CD4-positive, alpha-beta T cell (primary cell): ENCODE results near the gene TEX13D. TPM values are rescaled to one million over a fixed set of nuclear protein-coding genes. Genes with fewer than 3 reads are reported as not detected.

Experiments used
- ATAC-seq: fragments of 200-7000 bp; cut with Tn5 transposase; one replicate; pipeline ENCODE4 v1.10.0; 2022; ENCODE audit warnings: mild to moderate bottlenecking; ENCODE audit not compliant: poor library complexity
- CTCF ChIA-PET: fragments of 350-600 bp; sonication (Branson Sonifier 250); formaldehyde crosslinking; loops from one replicate; lab custom pipeline; 2021; ENCODE audit warnings: antibody characterized with exemption, inconsistent platforms; lab: Charles Lee
- POLR2A ChIA-PET: fragments of 350-600 bp; sonication (Branson Sonifier 250); formaldehyde crosslinking; loops from one replicate; lab custom pipeline; 2021; ENCODE audit warnings: antibody characterized with exemption, inconsistent platforms; lab: Charles Lee
- DNase-seq, 14 experiments: peaks; one replicate each; pipeline ENCODE4 v3.0.0-alpha.2; 2013 to 2020; ENCODE audit warnings: mixed read lengths in 2 of 14
- H3K27ac ChIP-seq, 2 donors: one replicate each; pipeline versions ENCODE4 v1.5.1 to v1.7.0; 2013; ENCODE audit warnings: low read length in 2 of 2, low read depth in 1 of 2, mild to moderate bottlenecking in 1 of 2
- H3K27me3 ChIP-seq, 2 experiments: 1 replicate in 1 of 2; 2 replicates in 1 of 2; pipeline versions ENCODE4 v1.6.1 to v1.7.0; 2013; ENCODE audit warnings: low read length in 2 of 2, control low read depth in 1 of 2, mild to moderate bottlenecking in 1 of 2, moderate library complexity in 1 of 2; ENCODE audit not compliant: insufficient read depth in 2 of 2, control insufficient read depth in 1 of 2
- H3K36me3 ChIP-seq: one replicate; pipeline ENCODE4 v1.6.1; 2013; ENCODE audit warnings: low read length, control low read depth; ENCODE audit not compliant: insufficient read depth
- H3K4me1 ChIP-seq: one replicate; pipeline ENCODE4 v1.6.1; 2013; ENCODE audit warnings: low read length, control low read depth; ENCODE audit not compliant: insufficient read depth
- H3K4me3 ChIP-seq: one replicate; pipeline ENCODE4 v1.5.1; 2013; ENCODE audit warnings: mild to moderate bottlenecking, low read length, moderate library complexity
- H3K9me3 ChIP-seq, 2 experiments: 1 replicate in 1 of 2; 2 replicates in 1 of 2; pipeline versions ENCODE4 v1.6.1 to v1.7.0; 2013; ENCODE audit warnings: low read length in 2 of 2, mild to moderate bottlenecking in 2 of 2, control low read depth in 1 of 2, moderate library complexity in 1 of 2; ENCODE audit not compliant: control insufficient read depth in 1 of 2, insufficient read depth in 1 of 2
- H3K27ac Mint-ChIP-seq: one replicate; pipeline ENCODE4 v1.8.0; 2020; ENCODE audit warnings: mixed read lengths
- H3K27me3 Mint-ChIP-seq: one replicate; pipeline ENCODE4 v1.8.0; 2021; ENCODE audit warnings: mixed read lengths
- H3K36me3 Mint-ChIP-seq: one replicate; pipeline ENCODE4 v1.8.0; 2021; ENCODE audit warnings: low read depth, mixed read lengths
- H3K4me1 Mint-ChIP-seq: one replicate; pipeline ENCODE4 v1.8.0; 2021; ENCODE audit warnings: low read depth, mixed read lengths
- H3K4me3 Mint-ChIP-seq: one replicate; pipeline ENCODE4 v1.8.0; 2020; ENCODE audit warnings: mild to moderate bottlenecking, mixed read lengths
- H3K9me3 Mint-ChIP-seq: one replicate; pipeline ENCODE4 v1.8.0; 2020; ENCODE audit warnings: mixed read lengths
- intact Hi-C, 2 experiments: fragments of 100-400 bp; cut with DNase I in 1 of 2; cut with micrococcal nuclease in 1 of 2; formaldehyde crosslinking; loops; one replicate each; pipeline versions ENCODE4 v1.15.1 to v1.9.0; 2023 to 2025; cut with DNase I, micrococcal nuclease
- total RNA-seq, 174 experiments: library from RNA in 2 of 174; stranded (reverse) in 2 of 174; gene quantifications; one replicate each; pipeline ENCODE4 v1.2.3 and lab custom pipeline; 2021 to 2026
- TF ChIP-seq, protein P1 (sequence below): fragments of 200-600 bp; IDR thresholded peaks from one replicate; pipeline ENCODE4 v1.8.0; 2022; ENCODE audit warnings: antibody characterized with exemption, mild to moderate bottlenecking

The TEX13D gene
- total RNA-seq, 2 experiments from 2014 or later: not detected

DNA sequence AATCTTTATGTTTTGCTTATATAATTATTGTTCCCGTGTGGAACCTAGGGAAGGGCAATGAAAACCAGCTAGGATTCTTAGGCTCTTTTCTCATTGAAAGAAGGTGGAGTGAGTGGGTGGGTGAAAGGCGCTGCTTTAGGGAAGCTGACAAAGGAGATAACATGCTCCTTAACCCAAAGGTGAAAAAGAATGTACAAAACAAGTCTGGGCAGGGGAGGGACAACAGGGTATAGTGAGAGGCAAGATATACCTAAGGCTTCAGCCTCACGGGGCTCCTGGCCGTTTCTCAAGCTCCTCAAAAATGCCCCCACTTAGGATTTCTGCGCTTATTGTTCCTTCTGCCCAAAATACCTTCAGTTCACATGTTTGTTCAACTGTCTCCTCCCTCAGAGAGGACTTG, 15.7 kb downstream of the TEX13D start:
- H3K9me3 Mint-ChIP-seq: no peaks in the 10 kb centered on the region
- H3K27me3 Mint-ChIP-seq: no peaks in the 10 kb centered on the region
- peak overlapping the region; percentile 98 for H3K27ac Mint-ChIP-seq
- no peaks in the 10 kb centered on the region for H3K27me3 ChIP-seq
- DNase-seq: no peak
- ChIA-PET POLR2A (interaction anchor here (0.8 to 4.3 kb wide), 6 partner anchors 8 to 388 kb away, joined by 3 to 48 read pairs (median 5); no protein-coding TSS in a partner anchor), CTCF (interaction anchor here (1.0 kb wide), 1 partner anchor 34 kb away, joined by 3 read pairs; no protein-coding TSS in a partner anchor)
- H3K27ac ChIP-seq: peak overlapping the region; percentile 41 to 75
- no peaks in the 10 kb centered on the region for H3K36me3 ChIP-seq
- H3K4me1 ChIP-seq: peaks cover 16% of the 10 kb centered on the region
- H3K36me3 Mint-ChIP-seq: peaks cover 31% of the 10 kb centered on the region
- no peak for ATAC-seq
- peaks cover 49% of the 10 kb centered on the region for H3K4me1 Mint-ChIP-seq
- H3K4me3 ChIP-seq: peak overlapping the region; percentile 78
- intact Hi-C loops: loop anchor here (5.0 to 10.0 kb wide), 3 partner anchors 131 to 387 kb away; partner anchors contain the start of gene STAG2 (in 1 of the 2)
- H3K9me3 ChIP-seq: no peaks in the 10 kb centered on the region
- peak overlapping the region; percentile 99 for H3K4me3 Mint-ChIP-seq
- TF ChIP-seq, protein P1, sequence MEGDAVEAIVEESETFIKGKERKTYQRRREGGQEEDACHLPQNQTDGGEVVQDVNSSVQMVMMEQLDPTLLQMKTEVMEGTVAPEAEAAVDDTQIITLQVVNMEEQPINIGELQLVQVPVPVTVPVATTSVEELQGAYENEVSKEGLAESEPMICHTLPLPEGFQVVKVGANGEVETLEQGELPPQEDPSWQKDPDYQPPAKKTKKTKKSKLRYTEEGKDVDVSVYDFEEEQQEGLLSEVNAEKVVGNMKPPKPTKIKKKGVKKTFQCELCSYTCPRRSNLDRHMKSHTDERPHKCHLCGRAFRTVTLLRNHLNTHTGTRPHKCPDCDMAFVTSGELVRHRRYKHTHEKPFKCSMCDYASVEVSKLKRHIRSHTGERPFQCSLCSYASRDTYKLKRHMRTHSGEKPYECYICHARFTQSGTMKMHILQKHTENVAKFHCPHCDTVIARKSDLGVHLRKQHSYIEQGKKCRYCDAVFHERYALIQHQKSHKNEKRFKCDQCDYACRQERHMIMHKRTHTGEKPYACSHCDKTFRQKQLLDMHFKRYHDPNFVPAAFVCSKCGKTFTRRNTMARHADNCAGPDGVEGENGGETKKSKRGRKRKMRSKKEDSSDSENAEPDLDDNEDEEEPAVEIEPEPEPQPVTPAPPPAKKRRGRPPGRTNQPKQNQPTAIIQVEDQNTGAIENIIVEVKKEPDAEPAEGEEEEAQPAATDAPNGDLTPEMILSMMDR: no peak

DNA sequence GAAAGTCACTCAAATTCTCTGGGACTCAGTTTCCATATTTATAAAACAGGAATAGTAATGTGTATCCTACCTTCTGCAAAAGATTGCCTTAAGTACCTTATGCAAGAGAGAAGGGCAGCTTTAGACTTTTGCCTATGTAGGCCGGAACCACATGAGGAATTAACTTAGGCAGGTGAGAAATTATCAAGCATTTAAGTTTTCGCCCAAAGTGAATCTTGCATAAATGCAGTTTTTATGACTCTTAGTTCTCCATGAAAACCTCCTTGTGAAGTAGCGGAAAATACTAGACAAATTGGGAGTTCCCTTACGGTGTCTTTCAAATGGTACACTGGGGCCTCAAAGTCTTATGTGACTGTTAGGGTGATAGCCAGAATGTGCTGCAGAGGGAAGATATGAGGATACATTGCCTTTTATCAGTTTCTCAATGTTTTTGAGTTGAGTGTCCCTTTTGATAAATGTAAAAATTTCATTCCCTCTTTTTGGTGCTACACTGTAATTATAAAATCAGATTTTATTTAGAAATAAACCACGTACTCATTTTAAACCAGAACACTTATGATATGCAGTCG, 16.5 kb downstream of the TEX13D start:
- POLR2A ChIA-PET: interaction anchor here (0.5 to 4.3 kb wide), 4 partner anchors 8 to 131 kb away, joined by 3 to 48 read pairs (median 6); no protein-coding TSS in a partner anchor
- intact Hi-C loops: loop anchor here (5.0 to 10.0 kb wide), 3 partner anchors 132 to 386 kb away; partner anchors contain the start of gene STAG2 (in 1 of the 2)
- Mint-ChIP-seq H3K27me3 (no peaks in the 10 kb centered on the region), H3K36me3 (peaks cover 35% of the 10 kb centered on the region), H3K4me1 (peaks cover 49% of the 10 kb centered on the region), H3K4me3 (peak overlapping the region; percentile 99), H3K27ac (peak overlapping the region; percentile 98), H3K9me3 (no peaks in the 10 kb centered on the region)
- no peaks in the 10 kb centered on the region for H3K9me3 ChIP-seq
- ATAC-seq: no peak
- peak overlapping the region; percentile 17 to 75 for H3K27ac ChIP-seq
- TF ChIP-seq, protein P1: no peak
- H3K4me1 ChIP-seq: peaks cover 12% of the 10 kb centered on the region
- no peaks in the 10 kb centered on the region for H3K36me3 ChIP-seq
- no peaks in the 10 kb centered on the region for H3K27me3 ChIP-seq
- CTCF ChIA-PET: no interaction called here
- H3K4me3 ChIP-seq: peak overlapping the region; percentile 78
- peak in 1 of 14 experiments; percentile 25 for DNase-seq

DNA sequence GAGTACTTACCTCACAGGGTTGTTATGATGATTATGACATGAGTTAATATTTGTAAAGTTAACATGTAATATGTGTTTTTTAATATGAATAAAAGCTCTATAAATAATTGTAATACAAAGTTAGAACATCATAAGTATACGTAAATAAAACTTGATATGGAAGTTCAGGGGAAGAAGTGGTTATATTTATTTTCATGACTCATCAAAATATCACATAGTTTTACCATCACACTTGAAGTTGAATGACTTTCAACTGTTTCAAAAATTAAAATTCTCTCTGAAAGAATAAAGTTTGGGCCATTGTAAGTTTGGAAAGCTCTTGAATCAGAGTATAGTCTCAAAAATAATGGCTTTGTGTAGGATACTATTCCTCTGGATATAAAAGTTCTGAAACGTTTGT, 22.2 kb downstream of the TEX13D start:
- CTCF ChIA-PET: interaction anchor here (1.0 to 1.6 kb wide), 3 partner anchors 8 to 15 kb away, joined by 3 to 5 read pairs (median 4); partner anchors contain the start of gene SH2D1A
- H3K27ac Mint-ChIP-seq: peak overlapping the region; percentile 90
- H3K4me1 Mint-ChIP-seq: peaks cover 69% of the 10 kb centered on the region
- Histone ChIP-seq H3K4me3 (no peak overlapping the region), H3K27me3 (no peaks in the 10 kb centered on the region), H3K4me1 (peaks cover 14% of the 10 kb centered on the region), H3K27ac (no peak overlapping the region), H3K9me3 (no peaks in the 10 kb centered on the region), H3K36me3 (no peaks in the 10 kb centered on the region)
- TF ChIP-seq, protein P1: no peak
- intact Hi-C loops: loop anchor here in 1 of 2 experiments (5.0 kb wide), 1 partner anchor 142 kb away; no protein-coding TSS in a partner anchor
- H3K4me3 Mint-ChIP-seq: peak overlapping the region; percentile 77
- no peaks in the 10 kb centered on the region for H3K9me3 Mint-ChIP-seq
- POLR2A ChIA-PET: interaction anchor here (0.9 to 1.5 kb wide), 3 partner anchors 13 to 137 kb away, joined by 3 to 4 read pairs (median 3); no protein-coding TSS in a partner anchor
- ATAC-seq (no peak), DNase-seq (no peak)
- H3K36me3 Mint-ChIP-seq: peaks cover 38% of the 10 kb centered on the region
- H3K27me3 Mint-ChIP-seq: no peaks in the 10 kb centered on the region
